Myocyte (in vitro differentiated cells): ENCODE data around the gene MYO19. TPM values are rescaled to one million over a fixed set of nuclear protein-coding genes. Genes with fewer than 3 reads are reported as not detected.
"Not testable (repeated sequence)": the region's sequence is repeated elsewhere in the genome, so short reads cannot be mapped to it uniquely, and the experiment has no call there.

Experiments
- DNase-seq: peaks from one replicate; pipeline ENCODE4 v3.0.0-alpha.2; 2012; ENCODE audit warnings: low read depth
- total RNA-seq: library from RNA; depleted of rRNA; stranded (reverse); fragments of >200 nt; gene quantifications from 2 replicates; pipeline ENCODE4 v1.2.3, GENCODE V29; 2014

MYO19 gene
- total RNA-seq, 1 donor from 2014 or later, result 22.8 TPM

GRCh38 chr17:36463916-36464764, 70.5 kb downstream of the MYO19 start:
- DNase-seq, result peak; percentile 74

DNA sequence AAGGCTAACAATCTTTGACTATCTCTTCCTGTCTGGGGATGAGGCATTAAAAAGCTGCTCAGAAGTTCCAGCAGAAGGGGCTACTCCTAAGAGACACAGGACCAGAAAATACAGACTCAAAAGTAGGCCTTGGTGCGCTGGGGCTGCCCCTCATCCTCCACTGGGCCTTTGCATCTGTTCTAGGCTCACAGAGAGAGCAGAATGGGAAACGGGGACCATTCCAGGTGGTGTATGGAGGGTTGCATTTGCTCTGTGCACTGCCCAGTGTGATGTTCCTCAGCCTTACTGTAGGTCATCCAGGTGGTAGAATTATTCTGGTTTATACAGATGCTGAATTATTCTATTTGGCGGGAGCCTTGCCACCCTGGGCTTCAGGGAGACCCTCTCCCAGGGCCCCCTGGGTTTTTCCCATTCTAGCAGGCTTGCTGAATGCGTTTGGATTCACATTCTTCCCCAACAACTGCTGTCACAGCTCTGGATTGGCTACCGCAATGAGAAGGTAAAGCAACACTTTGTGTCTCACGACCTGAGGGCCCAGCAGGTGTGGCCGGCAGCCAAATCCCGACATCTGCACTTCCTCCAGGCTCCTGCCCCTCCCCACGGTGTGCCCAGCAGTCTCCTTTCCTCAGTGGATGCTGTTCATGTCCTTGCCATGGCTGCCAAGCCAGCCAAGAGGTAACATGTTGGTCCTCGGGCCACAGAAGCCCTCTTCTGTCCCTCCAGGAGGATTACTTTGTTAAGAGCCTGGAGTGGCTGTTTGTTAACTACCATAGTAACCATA, 73.1 kb downstream of the MYO19 start:
- no peak for DNase-seq

DNA sequence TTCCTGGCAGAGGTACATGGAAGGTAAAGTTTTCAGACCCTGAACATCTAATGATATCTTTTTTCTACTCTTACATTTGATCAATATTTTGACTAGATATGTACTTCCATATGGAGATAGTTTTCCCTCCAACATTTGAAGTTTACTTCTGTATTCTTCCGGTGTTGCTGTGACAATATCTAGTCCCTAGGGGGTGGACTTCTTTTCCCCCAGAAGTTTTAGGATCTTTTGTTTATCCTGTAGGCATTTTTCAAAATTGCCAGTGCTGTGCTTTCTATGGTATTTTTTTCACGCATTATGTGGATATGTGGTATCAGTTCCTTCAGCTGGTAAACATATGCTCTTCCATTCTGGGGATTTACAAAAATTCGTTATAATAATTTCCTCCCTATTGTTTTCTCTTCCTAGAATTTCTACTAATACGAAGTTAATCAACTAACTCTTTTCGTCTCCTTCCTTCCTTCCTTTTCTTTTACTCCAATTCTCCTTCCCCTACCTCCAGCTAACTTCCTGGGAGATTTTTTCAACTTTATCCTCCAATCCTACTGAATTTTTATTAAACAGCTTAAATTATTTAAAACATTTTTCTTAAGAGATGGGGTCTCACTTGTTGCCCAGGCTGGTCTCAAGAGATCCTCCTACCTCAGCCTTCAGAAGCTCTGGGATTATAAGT, 74.3 kb downstream of the MYO19 start:
- no peak for DNase-seq

GRCh38 chr17:36459601-36460000, 75.1 kb downstream of the MYO19 start:
- no peak for DNase-seq

DNA sequence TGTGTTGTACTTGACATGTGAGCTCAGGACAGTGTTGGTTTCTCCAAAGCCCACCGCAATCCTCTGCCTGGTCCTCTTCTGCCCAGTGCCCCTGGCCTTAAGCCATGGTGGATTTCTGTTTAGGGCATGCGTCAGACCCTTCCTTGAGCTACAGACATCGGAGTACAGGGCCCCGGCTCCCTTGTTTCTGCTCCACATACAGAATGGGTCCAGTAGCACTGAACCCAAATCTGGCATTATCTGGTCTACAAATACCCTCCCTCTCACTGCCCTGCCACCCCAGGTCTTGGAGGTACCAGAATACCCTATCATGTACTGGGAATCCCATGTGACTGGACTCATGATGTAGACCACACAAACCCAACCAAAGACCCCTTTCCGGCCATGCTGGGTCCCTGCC, 75.6 kb downstream of the MYO19 start:
- no peak for DNase-seq

GRCh38 chr17:36457701-36458100, 77.0 kb downstream of the MYO19 start:
- DNase-seq, result not testable (repeated sequence)

DNA sequence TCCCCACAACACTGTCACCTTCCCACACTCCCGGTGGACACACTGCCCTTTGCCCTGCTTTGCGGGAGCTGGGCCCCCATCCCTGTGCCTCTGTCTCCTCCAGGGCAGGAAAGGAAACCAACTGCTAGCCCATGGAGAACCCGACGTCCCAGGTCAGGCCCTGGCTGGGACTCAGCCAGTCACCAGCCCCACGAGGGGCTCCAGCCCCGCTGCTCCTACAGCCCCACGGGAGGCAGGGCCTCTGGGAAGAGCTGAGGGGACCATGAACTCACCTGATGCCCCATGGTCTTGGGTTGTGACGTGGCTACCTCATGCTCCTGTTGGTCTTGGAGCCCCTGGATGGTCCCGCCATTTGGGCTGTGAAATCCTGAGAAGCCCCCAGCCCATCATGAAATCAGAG, 81.8 kb downstream of the MYO19 start:
- DNase-seq, result not testable (repeated sequence)

DNA sequence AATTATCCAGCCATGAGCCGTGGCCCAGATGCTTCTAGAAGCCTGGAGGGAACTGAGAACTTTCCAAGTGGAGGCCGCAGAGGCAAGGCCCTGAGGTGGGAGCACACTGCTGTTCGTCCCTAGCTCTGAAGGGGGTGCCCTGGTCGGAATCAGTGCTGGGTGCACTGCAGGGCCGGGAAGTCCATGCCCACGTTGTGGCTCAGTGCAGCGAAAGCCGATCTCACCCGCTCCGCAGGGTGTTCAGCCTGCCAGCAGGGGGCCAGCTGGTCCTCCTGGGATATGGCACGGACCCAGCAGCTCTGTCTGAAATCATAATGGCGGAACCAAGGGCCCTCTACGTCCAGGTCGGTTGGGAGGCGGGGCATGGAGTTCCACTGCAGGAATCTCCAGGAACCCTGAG, 84.7 kb downstream of the MYO19 start:
- not testable (repeated sequence) for DNase-seq

Other genes starting within 250 kb of the MYO19 start
- not detected in 2 replicates for gene TBC1D3G, start 211.0 kb downstream of the MYO19 start, total RNA-seq
- gene TBC1D3H, start 146.4 kb downstream of the MYO19 start, total RNA-seq, result not detected in 2 replicates
- 42.9 and 49.1 TPM in 2 replicates for gene ZNHIT3, start 48.2 kb downstream of the MYO19 start, total RNA-seq
- 6.9 and 7.2 TPM in 2 replicates for gene PIGW, start 119 bp upstream of the MYO19 start, total RNA-seq
- 42.4 and 61.4 TPM in 2 replicates for gene GGNBP2, start 10.1 kb upstream of the MYO19 start, total RNA-seq
- 5.7 and 7.0 TPM in 2 replicates for gene DHRS11, start 57.0 kb upstream of the MYO19 start, total RNA-seq
- gene MRM1, start 66.7 kb upstream of the MYO19 start, total RNA-seq, result 8.1 and 12.0 TPM in 2 replicates